KMS-11 (cell line): ENCODE results near the gene NAGLU.
A peak's percentile ranks its signal among the peaks of the same experiment; 100 is the strongest.
"Not testable (repeated sequence)": the region's sequence is repeated elsewhere in the genome, so short reads cannot be mapped to it uniquely, and the experiment has no call there.

Experiments
- H2AFZ ChIP-seq: fragments of 200-600 bp; sonication (generic); 2 replicates; pipeline ENCODE4 v1.6.1; 2016; ENCODE audit warnings: antibody characterized with exemption, mixed run types, low read depth
- H3K27ac ChIP-seq: fragments of 200-600 bp; sonication (generic); 2 replicates; pipeline ENCODE4 v1.6.1; 2016; ENCODE audit warnings: mild to moderate bottlenecking, mixed run types
- H3K27me3 ChIP-seq: fragments of 200-600 bp; sonication (generic); 2 replicates; pipeline ENCODE4 v1.6.1; 2017; ENCODE audit warnings: mild to moderate bottlenecking, low read depth, mixed run types, moderate library complexity; ENCODE audit not compliant: insufficient read depth
- H3K36me3 ChIP-seq: fragments of 200-600 bp; sonication (generic); 2 replicates; pipeline ENCODE4 v1.6.1; 2017; ENCODE audit warnings: mild to moderate bottlenecking, mixed run types; ENCODE audit not compliant: insufficient read depth
- H3K4me1 ChIP-seq: fragments of 200-600 bp; sonication (generic); 2 replicates; pipeline ENCODE4 v1.6.1; 2016; ENCODE audit warnings: mild to moderate bottlenecking, low read depth, mixed run types; ENCODE audit not compliant: poor library complexity, severe bottlenecking
- H3K4me2 ChIP-seq: fragments of 200-600 bp; sonication (generic); 2 replicates; pipeline ENCODE4 v1.7.0; 2016; ENCODE audit warnings: mild to moderate bottlenecking, mixed run types
- H3K4me3 ChIP-seq: fragments of 200-600 bp; sonication (generic); IDR thresholded peaks from 2 replicates; pipeline ENCODE4 v1.6.1; 2017; ENCODE audit warnings: low read depth, low read length, mixed read lengths; ENCODE audit not compliant: insufficient read depth
- H3K79me2 ChIP-seq: fragments of 200-600 bp; sonication (generic); 2 replicates; pipeline ENCODE4 v1.6.1; 2016; ENCODE audit warnings: low read depth, mixed run types; ENCODE audit not compliant: insufficient read depth
- H3K9ac ChIP-seq: fragments of 200-600 bp; sonication (generic); 2 replicates; pipeline ENCODE4 v1.6.1; 2016; ENCODE audit warnings: mild to moderate bottlenecking, mixed run types
- H4K20me1 ChIP-seq: fragments of 200-600 bp; sonication (generic); 2 replicates; pipeline ENCODE4 v1.6.1; 2016; ENCODE audit warnings: mild to moderate bottlenecking, mixed run types; ENCODE audit not compliant: insufficient read depth
- CTCF ChIP-seq: fragments of 200-600 bp; sonication (generic); conservative IDR thresholded peaks from 2 replicates; pipeline ENCODE4 v1.6.1; 2017; ENCODE audit warnings: low read depth, mild to moderate bottlenecking, antibody characterized with exemption, low read length, moderate library complexity, mixed read lengths

NAGLU gene

GRCh38 chr17:42547001-42547461 is 11.0 kb downstream of the NAGLU start:
- Histone ChIP-seq H2AFZ (no peak overlapping the region), H3K4me3 (no peak overlapping the region), H3K27me3 (peaks cover 7% of the 10 kb centered on the region), H3K79me2 (no peaks in the 10 kb centered on the region), H3K27ac (no peak overlapping the region), H3K9ac (no peak overlapping the region), H3K4me1 (peaks cover 17% of the 10 kb centered on the region), H3K4me2 (no peak overlapping the region), H4K20me1 (no peaks in the 10 kb centered on the region), H3K36me3 (no peaks in the 10 kb centered on the region)
- no peak for TF ChIP-seq CTCF

- TF ChIP-seq CTCF: no peak
- Histone ChIP-seq H2AFZ (peak overlapping the region; percentile 53; the same call in 1 of the 2 replicates), H3K9ac (no peak overlapping the region), H3K27me3 (peaks cover 7% of the 10 kb centered on the region), H3K27ac (no peak overlapping the region), H3K4me2 (peak overlapping the region; percentile 85; the same call in 1 of the 2 replicates), H3K4me3 (no peak overlapping the region), H3K79me2 (no peaks in the 10 kb centered on the region), H3K4me1 (peaks cover 16% of the 10 kb centered on the region), H4K20me1 (no peaks in the 10 kb centered on the region), H3K36me3 (no peaks in the 10 kb centered on the region)
These were observed 11.6 kb downstream of the NAGLU start for GRCh38 chr17:42547698-42548069.

- Histone ChIP-seq H3K27ac (no peak overlapping the region), H3K4me2 (peak overlapping the region; percentile 85), H3K4me3 (no peak overlapping the region), H4K20me1 (no peaks in the 10 kb centered on the region), H3K27me3 (peaks cover 7% of the 10 kb centered on the region), H2AFZ (peak overlapping the region; percentile 53), H3K9ac (no peak overlapping the region), H3K4me1 (peaks cover 16% of the 10 kb centered on the region), H3K79me2 (no peaks in the 10 kb centered on the region), H3K36me3 (no peaks in the 10 kb centered on the region)
- TF ChIP-seq CTCF: peak; percentile 67
These were observed 12.2 kb downstream of the NAGLU start for GRCh38 chr17:42548070-42548837.

- Histone ChIP-seq H3K27ac (no peak overlapping the region), H3K36me3 (no peaks in the 10 kb centered on the region), H3K4me1 (peaks cover 16% of the 10 kb centered on the region), H2AFZ (peak overlapping the region; percentile 53), H4K20me1 (no peaks in the 10 kb centered on the region), H3K4me2 (peak overlapping the region; percentile 85), H3K9ac (no peak overlapping the region), H3K27me3 (peaks cover 7% of the 10 kb centered on the region), H3K79me2 (no peaks in the 10 kb centered on the region), H3K4me3 (no peak overlapping the region)
- TF ChIP-seq CTCF: no peak
These were observed 13.1 kb downstream of the NAGLU start for GRCh38 chr17:42548993-42549755.

- H3K79me2 ChIP-seq, H3K36me3 ChIP-seq, H3K27me3 ChIP-seq, H3K9ac ChIP-seq, H4K20me1 ChIP-seq, H3K27ac ChIP-seq, H2AFZ ChIP-seq, H3K4me2 ChIP-seq, H3K4me3 ChIP-seq: not testable (repeated sequence)
- peaks cover 26% of the 10 kb centered on the region for H3K4me1 ChIP-seq
These were observed 16.7 kb downstream of the NAGLU start, which contains the start of gene HSD17B1 for GRCh38 chr17:42552736-42553135. TSS of gene HSD17B1 (plus strand) at chr17:42552923. CDS start at chr17:42552934, 11 bp downstream.
